Endothelial cell of umbilical vein (primary cell): Measurements from ENCODE around the gene BABAM2. TPM values are rescaled to one million over a fixed set of nuclear protein-coding genes. Genes with fewer than 3 reads are reported as not detected.

Experiments used
- BruUV-seq: library from RNA; stranded (reverse); fragments of 400-500 nt; replicated peaks from 2 replicates; lab custom pipeline; 2021; lab: Mats Ljungman, UMichigan
- CTCF ChIA-PET: fragments of 300-600, 350-600 bp; sonication (Branson Sonifier 250); formaldehyde crosslinking; loops from one replicate; lab custom pipeline; 2021; ENCODE audit warnings: antibody characterized with exemption, inconsistent platforms; lab: Charles Lee
- POLR2A ChIA-PET: fragments of 300-600, 350-600 bp; sonication (Branson Sonifier 250); formaldehyde crosslinking; loops from one replicate; lab custom pipeline; 2021; ENCODE audit warnings: antibody characterized with exemption, inconsistent platforms; lab: Charles Lee
- DNase-seq: peaks from one replicate; pipeline ENCODE4 v3.0.0-alpha.2; 2011; ENCODE audit warnings: low read depth, low spot score
- FAIRE-seq: peaks from 2 replicates; lab custom pipeline; 2011; peaks lifted over from hg19 to GRCh38; lab: Jason Lieb, UNC
- H2AFZ ChIP-seq: 2 replicates; pipeline ENCODE4 v1.6.0; 2012; ENCODE audit warnings: low read depth, low read length, control low read depth, inconsistent platforms
- H3K27ac ChIP-seq: 2 replicates; pipeline ENCODE4 v1.5.1; 2011; ENCODE audit warnings: low read depth, mild to moderate bottlenecking, control low read depth, low read length, moderate library complexity; ENCODE audit not compliant: insufficient read depth
- H3K27me3 ChIP-seq, 2 experiments: 2 replicates each; pipeline versions ENCODE4 v1.6.0 to v1.6.1; 2011; ENCODE audit warnings: low read length in 2 of 2, mixed read lengths in 1 of 2; ENCODE audit not compliant: control insufficient read depth in 2 of 2, insufficient read depth in 2 of 2
- H3K36me3 ChIP-seq, 2 experiments: 2 replicates in 1 of 2; 3 replicates in 1 of 2; pipeline ENCODE4 v1.5.1; 2011; ENCODE audit warnings: low read length in 2 of 2, mild to moderate bottlenecking in 1 of 2, moderate library complexity in 1 of 2; ENCODE audit not compliant: control insufficient read depth in 2 of 2, insufficient read depth in 2 of 2; ENCODE audit errors: extremely low read depth in 1 of 2
- H3K4me1 ChIP-seq: 3 replicates; pipeline ENCODE4 v1.5.1; 2011; ENCODE audit warnings: mild to moderate bottlenecking, low read length; ENCODE audit not compliant: control insufficient read depth, insufficient read depth; ENCODE audit errors: extremely low read depth
- H3K4me2 ChIP-seq: 2 replicates; pipeline ENCODE4 v1.6.1; 2011; ENCODE audit warnings: low read length, control low read depth, mixed read lengths; ENCODE audit not compliant: insufficient read depth
- H3K4me3 ChIP-seq, 3 experiments: fragments of 200-600 bp in 1 of 3; sonication (generic), shearing (Covaris generic) in 1 of 3; replicated peaks in 1 of 3; 2 replicates each; pipeline ENCODE4 v1.5.1; 2011 to 2016; ENCODE audit warnings: control low read depth in 3 of 3, low read length in 3 of 3, mild to moderate bottlenecking in 2 of 3, inconsistent platforms in 1 of 3, low read depth in 1 of 3, moderate library complexity in 1 of 3; ENCODE audit not compliant: insufficient read depth in 1 of 3
- H3K79me2 ChIP-seq: 2 replicates; pipeline ENCODE4 v1.6.0; 2012; ENCODE audit warnings: low read length, inconsistent platforms; ENCODE audit not compliant: control insufficient read depth, insufficient read depth
- H3K9ac ChIP-seq: replicated peaks from 2 replicates; pipeline ENCODE3; 2011; ENCODE audit warnings: low read length, control low read depth; ENCODE audit not compliant: insufficient read depth; ENCODE audit errors: extremely low read depth
- H3K9me1 ChIP-seq: replicated peaks from 3 replicates; pipeline ENCODE4 v1.6.0; 2011; ENCODE audit warnings: mild to moderate bottlenecking, low read length; ENCODE audit not compliant: control insufficient read depth, insufficient read depth; ENCODE audit errors: extremely low read depth
- H3K9me3 ChIP-seq: replicated peaks from 2 replicates; pipeline ENCODE4 v1.5.1; 2012; ENCODE audit warnings: low read length, inconsistent platforms; ENCODE audit not compliant: control insufficient read depth, insufficient read depth
- H4K20me1 ChIP-seq: replicated peaks from 2 replicates; pipeline ENCODE3; 2011; ENCODE audit warnings: mild to moderate bottlenecking, low read length; ENCODE audit not compliant: control insufficient read depth, insufficient read depth; ENCODE audit errors: extremely low read depth
- CTCF ChIP-seq, 2 donors: IDR thresholded peaks; 1 replicate in 1 of 2; 2 replicates in 1 of 2; pipeline ENCODE4 v1.5.1; 2011; ENCODE audit warnings: low read length in 2 of 2, mild to moderate bottlenecking in 2 of 2, moderate library complexity in 2 of 2, control low read depth in 1 of 2, inconsistent platforms in 1 of 2, low read depth in 1 of 2; ENCODE audit not compliant: insufficient read depth in 1 of 2; ENCODE audit errors: extremely low read depth in 1 of 2
- EZH2 ChIP-seq: IDR thresholded peaks from 2 replicates; pipeline ENCODE4 v1.6.1; 2012; ENCODE audit warnings: borderline replicate concordance, low read depth, mild to moderate bottlenecking, moderate library complexity, low read length, inconsistent platforms; ENCODE audit not compliant: severe bottlenecking
- FOS ChIP-seq: IDR thresholded peaks from 2 replicates; pipeline ENCODE4 v1.6.1; 2011; ENCODE audit warnings: mild to moderate bottlenecking, low read length, moderate library complexity, borderline replicate concordance; ENCODE audit not compliant: insufficient read depth
- GATA2 ChIP-seq: IDR thresholded peaks from 2 replicates; pipeline ENCODE4 v1.7.0; 2011; ENCODE audit warnings: low read depth, mild to moderate bottlenecking, moderate library complexity, mixed read lengths, low read length; ENCODE audit not compliant: insufficient read length, insufficient read depth
- JUN ChIP-seq: IDR thresholded peaks from 2 replicates; pipeline ENCODE4 v1.6.1; 2011; ENCODE audit warnings: borderline replicate concordance, low read depth; ENCODE audit not compliant: insufficient read length, insufficient read depth
- MAX ChIP-seq: IDR thresholded peaks from 2 replicates; pipeline ENCODE4 v1.6.1; 2011; ENCODE audit not compliant: insufficient read depth, insufficient read length
- MYC ChIP-seq: IDR thresholded peaks from one replicate; pipeline ENCODE4 v1.6.1; 2011; ENCODE audit warnings: mild to moderate bottlenecking, low read depth, low read length
- POLR2A ChIP-seq: IDR thresholded peaks from 2 replicates; pipeline ENCODE4 v1.6.1; 2012; ENCODE audit warnings: low read depth, mild to moderate bottlenecking, control low read depth, low read length
- POLR2AphosphoS5 ChIP-seq: IDR thresholded peaks from 2 replicates; pipeline ENCODE4 v1.6.1; 2012; ENCODE audit warnings: low read depth, mild to moderate bottlenecking, control low read depth, low read length, moderate library complexity; ENCODE audit not compliant: insufficient read depth
- dilution Hi-C: fragments of 300-500 bp; cut with MboI; formaldehyde crosslinking; loops from one replicate; pipeline ENCODE4 v1.15.0; 2019; ENCODE audit warnings: low sequenced_read_pairs; ENCODE audit not compliant: extremely low pct_ligation_motif_present
- intact Hi-C: fragments of 100-400 bp; cut with micrococcal nuclease; formaldehyde crosslinking; loops from one replicate; pipeline ENCODE4 v1.10.0; 2022
- polyA plus RNA-seq, 4 experiments: library from polyadenylated mRNA; depleted of rRNA in 3 of 4; stranded (reverse) in 3 of 4; unstranded in 1 of 4; fragments of >200 nt; gene quantifications; 2 replicates each; pipeline versions ENCODE4 v1.2.1 to v1.2.3, GENCODE V29; 2011 to 2012; ENCODE audit warnings: missing spikeins in 1 of 4
- total RNA-seq: library from RNA; stranded (reverse); gene quantifications from 2 replicates; pipeline ENCODE4 v1.2.3, GENCODE V29; 2021

BABAM2 gene
- total and polyA plus RNA-seq, 2 donors (not counting 3 experiments of a cell fraction or from before 2014, with no cell fraction given) = 19.9 to 27.6 TPM

DNA sequence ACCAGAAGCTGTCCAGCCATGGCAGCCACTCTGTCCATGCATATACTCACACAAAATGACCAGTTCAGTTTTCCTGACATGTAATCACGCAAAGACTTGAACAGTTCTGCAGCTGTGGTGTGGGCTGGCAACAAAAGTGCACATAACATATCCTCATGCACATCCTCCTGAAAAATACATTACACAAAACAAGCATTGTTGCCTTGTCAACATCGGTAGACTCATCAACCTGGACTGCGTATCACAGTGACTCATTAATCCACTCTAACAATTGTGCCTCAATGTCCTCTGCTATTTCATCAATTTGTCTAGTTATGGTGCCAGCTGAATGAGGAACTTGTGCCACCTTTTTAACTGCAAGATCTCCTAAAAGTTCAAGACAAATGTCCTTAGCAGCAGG, 19.8 kb upstream of the BABAM2 start:
- no TSS peak for BruUV-seq
- Histone ChIP-seq H3K79me2 (no peaks in the 10 kb centered on the region), H3K4me2 (no peak overlapping the region), H3K27ac (no peak overlapping the region), H3K9me1 (no peaks in the 10 kb centered on the region), H4K20me1 (no peaks in the 10 kb centered on the region), H2AFZ (no peak overlapping the region), H3K9ac (no peak overlapping the region), H3K4me1 (peaks cover 3% of the 10 kb centered on the region), H3K4me3 (no peak overlapping the region), H3K9me3 (no peaks in the 10 kb centered on the region), H3K27me3 (no peaks in the 10 kb centered on the region), H3K36me3 (no peaks in the 10 kb centered on the region)
- dilution Hi-C loops (no loop called here), intact Hi-C loops (no loop called here)
- FAIRE-seq = no peak
- TF ChIP-seq MYC = no peak
- no peak for TF ChIP-seq MAX
- ChIA-PET POLR2A (no interaction called here), CTCF (interaction anchor here (1.8 kb wide), 1 partner anchor 23 kb away, joined by 4 read pairs; no protein-coding TSS in a partner anchor)
- no peak for DNase-seq

- dilution Hi-C loops = no loop called here
- no TSS peak for BruUV-seq
Measured at GRCh38 chr2:27871802-27872201, 18.7 kb upstream of the BABAM2 start.

More at GRCh38 chr2:27871802-27872201, 18.7 kb upstream of the BABAM2 start:
- ChIA-PET CTCF (interaction anchor here (0.6 to 1.8 kb wide), 3 partner anchors 24 to 62 kb away, joined by 3 to 4 read pairs (median 3); no protein-coding TSS in a partner anchor), POLR2A (no interaction called here)
- Histone ChIP-seq H3K36me3 (no peaks in the 10 kb centered on the region), H4K20me1 (no peaks in the 10 kb centered on the region), H3K4me2 (no peak overlapping the region), H3K27ac (no peak overlapping the region), H3K4me1 (peaks cover 4% of the 10 kb centered on the region), H2AFZ (no peak overlapping the region), H3K9me1 (no peaks in the 10 kb centered on the region), H3K4me3 (no peak overlapping the region), H3K9me3 (no peaks in the 10 kb centered on the region), H3K79me2 (no peaks in the 10 kb centered on the region), H3K27me3 (no peaks in the 10 kb centered on the region), H3K9ac (no peak overlapping the region)
- DNase-seq (no peak), FAIRE-seq (no peak)
- no peak for TF ChIP-seq POLR2A
- no peak for TF ChIP-seq FOS
- TF ChIP-seq JUN = no peak
- TF ChIP-seq GATA2 = no peak
- no peak for TF ChIP-seq EZH2
- no peak for TF ChIP-seq POLR2AphosphoS5
- no peak for TF ChIP-seq CTCF (IDR thresholded peaks at IDR 0.05; ENCODE audit: extremely low read depth in 1 of 2, insufficient read depth in 1 of 2, low read depth in 1 of 2, low read length in 2 of 2)
- TF ChIP-seq MYC = no peak
- TF ChIP-seq MAX = no peak
- intact Hi-C loops = no loop called here
